HG02571 (cell line): Measurements from ENCODE around the gene MGAT4D.
"Not testable (repeated sequence)": the region's sequence is repeated elsewhere in the genome, so short reads cannot be mapped to it uniquely, and the experiment has no call there.

Source experiments
- ATAC-seq: cut with Tn5 transposase; IDR thresholded peaks from one replicate; pipeline ENCODE4 v1.9.1; 2021; ENCODE audit warnings: mild to moderate bottlenecking, moderate library complexity; ENCODE audit not compliant: unreplicated experiment

The MGAT4D gene

GRCh38 chr4:140444347-140444746 lies 53.7 kb downstream of the MGAT4D start:
- ATAC-seq = not testable (repeated sequence)

- ATAC-seq = no peak
Measured at GRCh38 chr4:140439644-140440142, 58.4 kb downstream of the MGAT4D start.

GRCh38 chr4:140427919-140428471 lies 70.1 kb downstream of the MGAT4D start:
- no peak for ATAC-seq

GRCh38 chr4:140427106-140427918 lies 70.8 kb downstream of the MGAT4D start, which contains the start of gene CLGN:
Gene CLGN (minus strand): TSS chr4:140427648. CDS start chr4:140413078, 14,570 bp downstream.
- peak; percentile 92 for ATAC-seq

GRCh38 chr4:140426610-140427105 lies 71.4 kb downstream of the MGAT4D start:
- no peak for ATAC-seq

- no peak for ATAC-seq
Measured at GRCh38 chr4:140423106-140423505, 75.0 kb downstream of the MGAT4D start.

GRCh38 chr4:140413130-140413969 lies 84.7 kb downstream of the MGAT4D start:
- ATAC-seq = not testable (repeated sequence)

- ATAC-seq = no peak
Measured at GRCh38 chr4:140408974-140409373, 89.1 kb downstream of the MGAT4D start.

GRCh38 chr4:140406292-140406691 lies 91.8 kb downstream of the MGAT4D start:
- no peak for ATAC-seq

GRCh38 chr4:140400111-140400510 lies 98.0 kb downstream of the MGAT4D start:
- ATAC-seq = no peak

- ATAC-seq = no peak
Measured at GRCh38 chr4:140395668-140396067, 102.4 kb downstream of the MGAT4D start.
